ENCODE measurements around the gene PARP14.

The PARP14 gene

GRCh38 chr3:122676759-122677158 is 3.9 kb upstream of the PARP14 start:
- in situ Hi-C loops (cut with MboI; ENCODE audit: low sequenced_read_pairs), result no loop called here

- in situ Hi-C loops (cut with MboI; ENCODE audit: low sequenced_read_pairs), result no loop called here
Observed at GRCh38 chr3:122677216-122677615, 3.4 kb upstream of the PARP14 start.

- in situ Hi-C loops (cut with MboI; ENCODE audit: low sequenced_read_pairs), result no loop called here
Observed at GRCh38 chr3:122678506-122678905, 2.1 kb upstream of the PARP14 start.

GRCh38 chr3:122679085-122679881 is 1.4 kb upstream of the PARP14 start:
- in situ Hi-C loops (cut with MboI; ENCODE audit: low sequenced_read_pairs), result no loop called here

- in situ Hi-C loops (cut with MboI; ENCODE audit: low sequenced_read_pairs), result loop anchor here (10.0 kb wide), 1 partner anchor 125 kb away; no protein-coding TSS in a partner anchor
Observed at GRCh38 chr3:122679882-122680474, 661 bp upstream of the PARP14 start.

GRCh38 chr3:122681284-122681973 is 790 bp downstream of the PARP14 start:
- in situ Hi-C loops (cut with MboI; ENCODE audit: low sequenced_read_pairs), result loop anchor here (10.0 kb wide), 1 partner anchor 127 kb away; no protein-coding TSS in a partner anchor

GRCh38 chr3:122681974-122682409 is 1.4 kb downstream of the PARP14 start:
- in situ Hi-C loops (cut with MboI; ENCODE audit: low sequenced_read_pairs), result loop anchor here (10.0 kb wide), 1 partner anchor 127 kb away; no protein-coding TSS in a partner anchor

- in situ Hi-C loops (cut with MboI; ENCODE audit: low sequenced_read_pairs), result loop anchor here (10.0 kb wide), 1 partner anchor 128 kb away; no protein-coding TSS in a partner anchor
Observed at GRCh38 chr3:122682778-122683411, 2.3 kb downstream of the PARP14 start.

- in situ Hi-C loops (cut with MboI; ENCODE audit: low sequenced_read_pairs), result loop anchor here (10.0 kb wide), 1 partner anchor 132 kb away; no protein-coding TSS in a partner anchor
Observed at GRCh38 chr3:122687298-122687697, 6.7 kb downstream of the PARP14 start.

- in situ Hi-C loops (cut with MboI; ENCODE audit: low sequenced_read_pairs), result loop anchor here (10.0 kb wide), 1 partner anchor 134 kb away; no protein-coding TSS in a partner anchor
Observed at GRCh38 chr3:122688996-122689395, 8.4 kb downstream of the PARP14 start.

GRCh38 chr3:122689587-122689986 is 8.9 kb downstream of the PARP14 start:
- in situ Hi-C loops (cut with MboI; ENCODE audit: low sequenced_read_pairs), result loop anchor here (10.0 kb wide), 1 partner anchor 135 kb away; no protein-coding TSS in a partner anchor

- in situ Hi-C loops (cut with MboI; ENCODE audit: low sequenced_read_pairs), result no loop called here
Observed at GRCh38 chr3:122690096-122690495, 9.5 kb downstream of the PARP14 start.

- in situ Hi-C loops (cut with MboI; ENCODE audit: low sequenced_read_pairs), result no loop called here
Observed at GRCh38 chr3:122691195-122691594, 10.6 kb downstream of the PARP14 start.

GRCh38 chr3:122692674-122693073 is 12.0 kb downstream of the PARP14 start:
- in situ Hi-C loops (cut with MboI; ENCODE audit: low sequenced_read_pairs), result no loop called here

GRCh38 chr3:122694966-122695365 is 14.3 kb downstream of the PARP14 start:
- in situ Hi-C loops (cut with MboI; ENCODE audit: low sequenced_read_pairs), result no loop called here

GRCh38 chr3:122695927-122696561 is 15.4 kb downstream of the PARP14 start:
- in situ Hi-C loops (cut with MboI; ENCODE audit: low sequenced_read_pairs), result no loop called here

- in situ Hi-C loops (cut with MboI; ENCODE audit: low sequenced_read_pairs), result no loop called here
Observed at GRCh38 chr3:122697952-122698620, 17.4 kb downstream of the PARP14 start.

GRCh38 chr3:122700193-122700592 is 19.6 kb downstream of the PARP14 start:
- in situ Hi-C loops (cut with MboI; ENCODE audit: low sequenced_read_pairs), result no loop called here

GRCh38 chr3:122705379-122705778 is 24.7 kb downstream of the PARP14 start:
- in situ Hi-C loops (cut with MboI; ENCODE audit: low sequenced_read_pairs), result no loop called here
